Testis (tissue), 2 donors: ENCODE results near the gene KRT35.

Experiments
- POLR2A ChIP-seq: fragments of 450-650 bp; IDR thresholded peaks from one replicate; pipeline ENCODE4 v1.6.1; 2017; ENCODE audit warnings: antibody characterized with exemption, mild to moderate bottlenecking, moderate library complexity
- TF ChIP-seq, protein P1 (sequence below), 3 experiments: fragments of 450-650 bp in 2 of 3; fragments of 200-600 bp in 1 of 3; sonication (generic) in 1 of 3; IDR thresholded peaks; one replicate each; pipeline ENCODE4 v1.5.1; 2016 to 2019; ENCODE audit warnings: antibody characterized with exemption in 3 of 3, mild to moderate bottlenecking in 2 of 3, moderate library complexity in 1 of 3

DNA sequence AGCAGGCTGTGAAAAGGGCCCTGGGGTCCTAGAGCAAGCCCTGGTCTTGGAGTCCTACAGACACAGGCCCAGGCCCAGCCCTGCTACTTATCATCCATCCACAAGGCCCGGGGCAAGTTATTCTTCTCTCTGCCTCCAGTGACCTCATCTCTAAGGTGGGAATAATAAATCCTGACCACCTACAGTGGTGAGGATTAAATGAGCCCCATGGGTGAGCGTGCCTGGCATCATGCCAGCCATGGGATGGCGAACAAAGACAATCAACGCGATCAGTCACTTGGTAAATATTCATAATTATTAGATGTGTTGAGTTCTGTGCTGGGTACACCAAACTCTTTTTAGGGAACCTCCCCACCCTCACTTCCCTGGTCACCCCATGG lies 32.2 kb upstream of the KRT35 start:
- TF ChIP-seq, protein P1, sequence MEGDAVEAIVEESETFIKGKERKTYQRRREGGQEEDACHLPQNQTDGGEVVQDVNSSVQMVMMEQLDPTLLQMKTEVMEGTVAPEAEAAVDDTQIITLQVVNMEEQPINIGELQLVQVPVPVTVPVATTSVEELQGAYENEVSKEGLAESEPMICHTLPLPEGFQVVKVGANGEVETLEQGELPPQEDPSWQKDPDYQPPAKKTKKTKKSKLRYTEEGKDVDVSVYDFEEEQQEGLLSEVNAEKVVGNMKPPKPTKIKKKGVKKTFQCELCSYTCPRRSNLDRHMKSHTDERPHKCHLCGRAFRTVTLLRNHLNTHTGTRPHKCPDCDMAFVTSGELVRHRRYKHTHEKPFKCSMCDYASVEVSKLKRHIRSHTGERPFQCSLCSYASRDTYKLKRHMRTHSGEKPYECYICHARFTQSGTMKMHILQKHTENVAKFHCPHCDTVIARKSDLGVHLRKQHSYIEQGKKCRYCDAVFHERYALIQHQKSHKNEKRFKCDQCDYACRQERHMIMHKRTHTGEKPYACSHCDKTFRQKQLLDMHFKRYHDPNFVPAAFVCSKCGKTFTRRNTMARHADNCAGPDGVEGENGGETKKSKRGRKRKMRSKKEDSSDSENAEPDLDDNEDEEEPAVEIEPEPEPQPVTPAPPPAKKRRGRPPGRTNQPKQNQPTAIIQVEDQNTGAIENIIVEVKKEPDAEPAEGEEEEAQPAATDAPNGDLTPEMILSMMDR (IDR thresholded peaks at IDR 0.05) = no peak
- TF ChIP-seq POLR2A = no peak
